AG08395 (cell line): ENCODE measurements around the gene ALG3.

Source experiments
- DNase-seq: peaks from one replicate; pipeline ENCODE4 v3.0.0; 2012; ENCODE audit warnings: mixed read lengths, low spot score

ALG3 gene

GRCh38 chr3:184259878-184260723, 11.3 kb upstream of the ALG3 start:
- peak; percentile 73 for DNase-seq

GRCh38 chr3:184259396-184259877, 10.7 kb upstream of the ALG3 start:
- DNase-seq, result no peak

- no peak for DNase-seq
Measured at GRCh38 chr3:184258926-184259325, 10.2 kb upstream of the ALG3 start.

- DNase-seq, result no peak
Measured at GRCh38 chr3:184257083-184257915, 8.5 kb upstream of the ALG3 start.

GRCh38 chr3:184255291-184256039, 6.7 kb upstream of the ALG3 start:
- no peak for DNase-seq

GRCh38 chr3:184250167-184250828, 1.5 kb upstream of the ALG3 start:
- peak; percentile 88 for DNase-seq

GRCh38 chr3:184249412-184250166, 827 bp upstream of the ALG3 start, which contains the start of gene EEF1AKMT4:
EEF1AKMT4 (plus strand) TSS chr3:184249672; CDS start chr3:184249695, 23 bp downstream.
- peak; percentile 96 for DNase-seq

GRCh38 chr3:184242297-184242685, 6.5 kb downstream of the ALG3 start:
- DNase-seq, result no peak

- DNase-seq, result no peak
Measured at GRCh38 chr3:184241447-184242296, 7.1 kb downstream of the ALG3 start.

GRCh38 chr3:184241141-184241446, 7.7 kb downstream of the ALG3 start:
- DNase-seq, result no peak

- DNase-seq, result peak; percentile 43
Measured at GRCh38 chr3:184240384-184241140, 8.2 kb downstream of the ALG3 start.

GRCh38 chr3:184239708-184240107, 9.1 kb downstream of the ALG3 start:
- DNase-seq, result no peak

- DNase-seq, result no peak
Measured at GRCh38 chr3:184239221-184239620, 9.5 kb downstream of the ALG3 start.

GRCh38 chr3:184238246-184238818, 10.4 kb downstream of the ALG3 start:
- no peak for DNase-seq

GRCh38 chr3:184237807-184238206, 11.0 kb downstream of the ALG3 start:
- no peak for DNase-seq

GRCh38 chr3:184237211-184237610, 11.6 kb downstream of the ALG3 start:
- DNase-seq, result no peak

GRCh38 chr3:184236636-184237035, 12.1 kb downstream of the ALG3 start:
- DNase-seq, result no peak

- DNase-seq, result no peak
Measured at GRCh38 chr3:184236033-184236410, 12.7 kb downstream of the ALG3 start.
